Activated T-helper 1 cell treated with Interleukin-2 at 50 U/mL for 16 hours (primary cell): Measurements from ENCODE around the gene ZNF189.
A peak's percentile ranks its signal among the peaks of the same experiment; 100 is the strongest.

Experiments
- DNase-seq: peaks from one replicate; pipeline ENCODE4 v3.0.0-alpha.2; 2020; ENCODE audit warnings: low read depth

Gene ZNF189

GRCh38 chr9:101418518-101419430, 20.1 kb downstream of the ZNF189 start:
- DNase-seq, result no peak

DNA sequence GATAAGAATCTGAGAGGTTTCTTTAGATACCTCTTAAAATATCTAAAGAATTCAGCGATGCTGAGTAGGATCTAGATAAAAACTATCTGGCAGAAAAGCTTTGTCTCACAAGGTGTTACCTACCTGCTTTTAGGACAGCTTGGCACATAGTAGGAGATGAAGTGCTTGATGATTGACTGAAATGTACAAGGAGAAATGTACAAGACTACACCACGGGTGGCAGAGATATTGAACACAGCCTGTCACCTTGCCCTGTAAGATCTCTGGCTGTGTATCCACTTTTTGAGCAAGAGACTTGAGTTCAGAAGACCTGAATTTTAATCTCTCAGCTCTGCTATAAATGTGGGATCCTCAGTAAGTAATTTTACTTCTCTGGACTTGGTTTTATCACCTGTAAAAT, 21.2 kb downstream of the ZNF189 start:
- no peak for DNase-seq

DNA sequence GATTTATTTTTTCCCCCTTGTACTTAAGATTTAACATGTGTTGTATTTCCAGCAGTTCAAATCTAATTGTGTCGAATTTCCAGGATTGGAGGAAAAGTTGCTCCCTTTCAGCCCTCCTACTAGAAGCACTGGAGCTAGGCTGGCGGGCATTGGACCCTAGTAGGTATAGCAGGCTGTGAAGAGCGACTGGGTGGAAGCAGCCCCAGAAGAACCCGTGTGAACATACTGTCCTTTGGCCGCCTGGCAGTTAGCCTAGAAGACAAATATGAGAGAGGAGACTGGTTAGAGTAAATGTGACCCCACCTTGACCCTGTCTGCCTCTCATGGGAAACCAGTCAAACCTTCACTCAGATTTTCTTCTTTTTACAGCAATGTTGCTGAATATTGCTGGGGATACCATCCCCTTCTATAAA, 23.0 kb downstream of the ZNF189 start:
- no peak for DNase-seq

- no peak for DNase-seq
Measured at GRCh38 chr9:101427358-101427757, 28.7 kb downstream of the ZNF189 start.

DNA sequence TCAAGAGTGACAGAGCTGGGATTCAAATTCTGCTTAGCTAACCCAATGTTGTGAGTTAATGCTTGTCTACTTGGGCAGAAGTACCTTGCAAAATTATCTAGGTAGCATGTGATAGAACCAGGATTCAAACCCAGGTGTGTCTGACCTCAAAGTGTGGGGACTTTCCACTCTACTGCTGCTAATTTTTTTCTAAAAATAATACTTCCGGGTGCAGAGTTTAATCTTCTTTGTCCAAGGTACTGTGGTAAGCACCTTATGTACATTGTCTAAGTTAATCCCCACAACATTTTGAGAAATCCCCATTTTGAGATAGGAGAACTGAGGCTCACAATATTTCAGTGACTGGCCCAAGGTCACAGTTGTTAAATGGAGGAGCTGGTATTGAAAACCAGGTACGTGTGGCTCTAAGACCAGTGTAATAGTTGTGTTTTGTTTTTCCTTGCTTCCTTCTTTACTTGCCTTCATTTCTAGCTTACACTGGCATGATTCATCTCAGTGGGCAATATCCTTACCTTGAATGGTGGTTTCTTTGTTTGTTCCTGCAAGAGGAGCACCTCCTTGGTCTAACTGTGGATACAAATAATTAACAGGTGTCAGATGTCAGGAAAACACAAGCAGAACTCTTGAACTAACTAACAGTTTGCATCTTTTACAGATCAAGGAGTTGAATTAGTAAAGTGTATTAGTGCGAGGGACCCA, 29.5 kb downstream of the ZNF189 start:
- DNase-seq, result no peak

- DNase-seq, result no peak
Measured at GRCh38 chr9:101428909-101429308, 30.3 kb downstream of the ZNF189 start.

GRCh38 chr9:101429736-101430135, 31.1 kb downstream of the ZNF189 start:
- DNase-seq, result no peak

DNA sequence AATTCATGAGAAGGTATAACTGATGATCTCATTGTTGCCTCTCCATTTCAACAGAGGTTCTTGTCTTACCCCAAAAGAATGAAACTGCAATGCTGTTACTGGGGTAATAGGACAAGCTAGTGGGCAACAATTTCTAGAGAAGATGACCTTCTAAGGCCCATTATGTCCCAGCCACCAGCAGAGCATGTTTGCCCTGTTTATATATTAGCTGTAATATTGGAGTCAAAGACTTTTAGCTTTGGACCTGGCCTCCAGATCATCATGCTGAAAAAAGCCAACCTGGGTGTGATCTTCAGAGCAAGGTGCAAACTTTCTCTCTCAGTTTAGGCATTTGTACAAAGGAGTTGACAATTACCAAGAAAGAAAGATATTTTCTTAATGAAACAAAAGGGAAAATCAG, 33.5 kb downstream of the ZNF189 start:
- no peak for DNase-seq

GRCh38 chr9:101432740-101433139, 34.1 kb downstream of the ZNF189 start:
- no peak for DNase-seq

GRCh38 chr9:101433229-101433628, 34.6 kb downstream of the ZNF189 start:
- no peak for DNase-seq

- no peak for DNase-seq
Measured at GRCh38 chr9:101434998-101435397, 36.3 kb downstream of the ZNF189 start.

DNA sequence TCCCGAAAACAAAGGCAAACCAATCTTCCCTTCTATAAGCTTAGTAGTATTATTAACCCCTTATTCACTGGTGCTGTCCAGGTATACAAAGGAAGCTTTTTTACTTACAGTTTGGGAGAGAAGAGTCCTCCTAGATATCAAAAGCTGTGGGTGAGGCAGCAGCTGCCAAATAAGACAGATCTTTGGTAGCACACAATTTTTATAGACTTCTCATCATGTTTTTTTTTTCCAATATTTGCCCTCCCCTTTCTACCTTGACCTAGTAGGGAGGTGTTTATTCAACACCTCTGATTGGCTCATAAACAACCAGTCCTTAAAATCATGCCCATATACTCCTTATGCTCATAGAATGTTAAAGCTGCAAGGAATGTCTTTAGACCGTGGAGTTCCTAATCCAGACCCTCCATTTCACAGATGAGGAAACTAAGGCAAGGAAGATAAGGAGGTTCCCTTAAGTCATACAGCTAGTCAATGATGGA, 37.0 kb downstream of the ZNF189 start, which contains the start of gene ALDOB:
TSS of gene ALDOB (minus strand) at position 174 of the 479 bp plus-strand sequence. CDS start 4,887 bp downstream, outside the sequence.
- DNase-seq, result no peak

GRCh38 chr9:101437806-101438232, 39.2 kb downstream of the ZNF189 start:
- DNase-seq, result no peak

GRCh38 chr9:101438523-101438922, 39.9 kb downstream of the ZNF189 start:
- DNase-seq, result no peak

- no peak for DNase-seq
Measured at GRCh38 chr9:101440714-101441230, 42.1 kb downstream of the ZNF189 start.

GRCh38 chr9:101442318-101442717, 43.7 kb downstream of the ZNF189 start:
- DNase-seq, result no peak

DNA sequence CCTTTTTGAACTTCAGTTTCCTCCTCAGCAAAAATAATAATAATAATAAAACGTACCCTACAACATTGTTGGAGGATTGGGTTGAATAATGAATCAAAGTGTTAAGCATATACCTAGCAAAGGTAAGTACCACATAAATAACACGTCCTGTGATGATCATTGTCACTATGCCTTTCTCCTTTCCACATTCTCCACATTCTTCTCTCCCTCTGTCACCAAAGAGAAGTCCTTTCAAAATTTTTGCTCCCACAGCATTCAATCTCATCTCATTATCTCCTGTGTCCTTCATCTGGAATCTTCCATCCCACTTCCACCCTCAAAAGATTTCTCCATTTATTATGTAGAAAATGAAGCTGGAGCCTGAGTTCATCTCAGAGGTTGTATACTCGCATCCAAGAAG, 44.1 kb downstream of the ZNF189 start:
- no peak for DNase-seq

DNA sequence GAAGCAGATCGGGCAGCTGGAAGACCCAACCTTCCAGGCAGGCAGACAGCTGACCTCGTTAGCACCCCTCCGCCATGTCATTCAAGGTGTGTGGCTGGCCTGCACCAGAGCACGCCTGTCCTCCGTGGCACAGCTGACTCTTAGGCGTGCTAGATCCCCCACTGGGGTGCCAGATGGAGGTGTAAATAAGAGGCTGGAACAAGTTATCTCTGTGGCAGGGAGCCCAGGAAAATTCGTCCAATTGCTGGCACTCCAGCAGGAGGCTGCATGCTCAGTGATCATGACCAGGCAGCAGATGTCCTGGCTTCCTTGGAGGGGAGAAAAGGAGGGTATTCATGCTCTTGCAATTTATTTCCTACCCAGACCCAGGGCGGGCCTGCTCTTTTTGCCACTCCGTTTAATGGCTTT, 44.7 kb downstream of the ZNF189 start:
- DNase-seq, result no peak

- DNase-seq, result no peak
Measured at GRCh38 chr9:101445353-101446029, 46.8 kb downstream of the ZNF189 start.

DNA sequence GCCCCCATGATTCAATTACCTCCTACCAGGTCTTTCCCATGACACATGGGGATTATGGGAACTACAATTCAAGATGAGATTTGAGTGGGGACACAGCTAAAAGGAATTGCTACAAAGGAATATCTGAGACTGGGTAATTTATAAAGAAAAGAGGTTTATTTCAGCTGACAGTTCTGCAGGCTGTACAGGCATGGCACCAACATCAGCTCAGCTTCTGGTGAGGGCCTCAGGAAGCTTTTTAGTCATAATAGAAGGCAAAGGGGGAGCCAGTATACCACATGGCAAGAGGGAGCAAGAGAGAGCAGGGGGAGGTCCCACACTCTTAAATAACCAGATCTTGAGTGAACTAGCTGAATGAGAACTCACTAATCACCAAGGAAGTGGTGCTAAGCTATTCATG, 48.1 kb downstream of the ZNF189 start:
- DNase-seq, result no peak

GRCh38 chr9:101448680-101449070, 50.0 kb downstream of the ZNF189 start:
- DNase-seq, result no peak

- DNase-seq, result peak; percentile 8
Measured at GRCh38 chr9:101449071-101449721, 50.5 kb downstream of the ZNF189 start.
